Activated CD4-positive, alpha-beta T cell treated with anti-CD3 and anti-CD28 coated beads for 36 hours (primary cell): Measurements from ENCODE around the gene RPL9. TPM values are rescaled to one million over a fixed set of nuclear protein-coding genes. Genes with fewer than 3 reads are reported as not detected.
A peak's percentile ranks its signal among the peaks of the same experiment; 100 is the strongest.
"Not testable (repeated sequence)": the region's sequence is repeated elsewhere in the genome, so short reads cannot be mapped to it uniquely, and the experiment has no call there.

Source experiments
- ATAC-seq: fragments of 200-7000 bp; cut with Tn5 transposase; one replicate; pipeline ENCODE4 v1.10.0; 2021; ENCODE audit warnings: mild to moderate bottlenecking, moderate library complexity
- CTCF ChIA-PET: fragments of 350-600 bp; sonication (Branson Sonifier 250); formaldehyde crosslinking; loops from one replicate; lab custom pipeline; 2021; ENCODE audit warnings: antibody characterized with exemption; lab: Charles Lee
- POLR2A ChIA-PET: fragments of 350-600 bp; sonication (Branson Sonifier 250); formaldehyde crosslinking; loops from one replicate; lab custom pipeline; 2021; ENCODE audit warnings: antibody characterized with exemption, inconsistent platforms; lab: Charles Lee
- DNase-seq: peaks from one replicate; pipeline ENCODE4 v3.0.0-alpha.2; 2020
- H3K27ac Mint-ChIP-seq: one replicate; pipeline ENCODE4 v1.8.0; 2021; ENCODE audit warnings: mixed read lengths
- H3K27me3 Mint-ChIP-seq: one replicate; pipeline ENCODE4 v1.8.0; 2021; ENCODE audit warnings: mixed read lengths
- H3K36me3 Mint-ChIP-seq: one replicate; pipeline ENCODE4 v1.8.0; 2021; ENCODE audit warnings: low read depth, mixed read lengths
- H3K4me1 Mint-ChIP-seq: one replicate; pipeline ENCODE4 v1.8.0; 2021; ENCODE audit warnings: mixed read lengths
- H3K4me3 Mint-ChIP-seq: one replicate; pipeline ENCODE4 v1.8.0; 2021; ENCODE audit warnings: mild to moderate bottlenecking, moderate library complexity, mixed read lengths
- H3K9me3 Mint-ChIP-seq: one replicate; pipeline ENCODE4 v1.8.0; 2021; ENCODE audit warnings: low read depth, mixed read lengths
- intact Hi-C, 2 experiments: fragments of 100-400 bp; cut with DNase I in 1 of 2; cut with micrococcal nuclease in 1 of 2; formaldehyde crosslinking; loops; one replicate each; pipeline versions ENCODE4 v1.14.2 to v1.15.1; 2022 to 2024; cut with DNase I, micrococcal nuclease
- total RNA-seq, 2 experiments: library from RNA; stranded (reverse); gene quantifications; one replicate each; pipeline ENCODE4 v1.2.3, GENCODE V29; 2021

Gene RPL9
- total RNA-seq, 2 experiments from 2014 or later, result 1,442 to 2,369 TPM

- intact Hi-C loops, result loop anchor here (5.0 to 10.0 kb wide), 2 partner anchors 160 to 542 kb away; no protein-coding TSS in a partner anchor
- Mint-ChIP-seq H3K36me3 (peaks cover 35% of the 10 kb centered on the region), H3K4me1 (peaks cover 25% of the 10 kb centered on the region), H3K9me3 (no peaks in the 10 kb centered on the region), H3K4me3 (peak overlapping the region; percentile 21), H3K27me3 (no peaks in the 10 kb centered on the region), H3K27ac (no peak overlapping the region)
- ATAC-seq (peak; percentile 81), DNase-seq (peak; percentile 76)
- ChIA-PET CTCF (interaction anchor here (1.0 to 3.2 kb wide), 4 partner anchors 9 to 22 kb away, joined by 3 to 10 read pairs (median 8); partner anchors contain the start of genes LIAS and RPL9), POLR2A (interaction anchor here (0.8 kb wide), 2 partner anchors 12 to 93 kb away, joined by 3 read pairs; partner anchors contain the start of genes LIAS and RPL9)
Observed at GRCh38 chr4:39446842-39447573, 11.7 kb downstream of the RPL9 start.

GRCh38 chr4:39446483-39446841 is 12.3 kb downstream of the RPL9 start:
- Mint-ChIP-seq H3K36me3 (peaks cover 30% of the 10 kb centered on the region), H3K27ac (no peak overlapping the region), H3K4me3 (no peak overlapping the region), H3K9me3 (no peaks in the 10 kb centered on the region), H3K27me3 (no peaks in the 10 kb centered on the region), H3K4me1 (peaks cover 22% of the 10 kb centered on the region)
- no peak for DNase-seq
- CTCF ChIA-PET, result interaction anchor here (1.0 to 3.2 kb wide), 3 partner anchors 9 to 12 kb away, joined by 3 to 10 read pairs (median 8); partner anchors contain the start of genes LIAS and RPL9
- intact Hi-C loops, result loop anchor here (5.0 to 10.0 kb wide), 2 partner anchors 159 to 542 kb away; no protein-coding TSS in a partner anchor
- no peak for ATAC-seq
- POLR2A ChIA-PET, result interaction anchor here (0.8 kb wide), 1 partner anchor 93 kb away, joined by 3 read pairs; no protein-coding TSS in a partner anchor

GRCh38 chr4:39442998-39443397 is 15.7 kb downstream of the RPL9 start:
- peaks cover 8% of the 10 kb centered on the region for H3K36me3 Mint-ChIP-seq
- DNase-seq (peak; percentile 16), ATAC-seq (peak; percentile 57)
- no peaks in the 10 kb centered on the region for H3K9me3 Mint-ChIP-seq
- ChIA-PET POLR2A (no interaction called here), CTCF (no interaction called here)
- H3K27me3 Mint-ChIP-seq, result no peaks in the 10 kb centered on the region
- H3K4me1 Mint-ChIP-seq, result peaks cover 18% of the 10 kb centered on the region
- no peak overlapping the region for H3K27ac Mint-ChIP-seq
- intact Hi-C loops, result loop anchor here in 1 of 2 experiments (10.0 kb wide), 1 partner anchor 538 kb away; no protein-coding TSS in a partner anchor
- H3K4me3 Mint-ChIP-seq, result no peak overlapping the region

DNA sequence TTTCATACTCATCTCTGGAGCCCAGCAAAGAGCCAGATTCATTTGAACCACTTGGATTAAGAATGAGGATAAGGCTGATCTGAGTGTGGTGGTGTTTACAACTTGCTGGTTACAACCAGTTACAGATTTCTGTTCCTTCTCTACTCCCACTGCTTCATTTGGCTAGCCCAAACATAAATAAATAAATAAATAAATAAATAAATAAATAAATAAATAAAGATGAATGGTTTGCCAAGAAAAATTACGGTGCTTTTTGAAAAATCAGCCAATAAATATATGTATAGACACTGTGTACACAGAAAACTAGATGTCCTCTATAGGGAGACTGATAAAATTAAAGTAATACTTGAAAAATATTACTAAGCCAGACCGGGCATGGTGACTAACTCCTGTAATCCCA is 17.1 kb downstream of the RPL9 start:
- CTCF ChIA-PET, result no interaction called here
- DNase-seq (no peak), ATAC-seq (peak; percentile 30)
- H3K4me3 Mint-ChIP-seq, result no peak overlapping the region
- no peaks in the 10 kb centered on the region for H3K36me3 Mint-ChIP-seq
- intact Hi-C loops, result loop anchor here in 1 of 2 experiments (10.0 kb wide), 1 partner anchor 537 kb away; no protein-coding TSS in a partner anchor
- POLR2A ChIA-PET, result no interaction called here
- H3K9me3 Mint-ChIP-seq, result no peaks in the 10 kb centered on the region
- peaks cover 8% of the 10 kb centered on the region for H3K4me1 Mint-ChIP-seq
- no peaks in the 10 kb centered on the region for H3K27me3 Mint-ChIP-seq
- no peak overlapping the region for H3K27ac Mint-ChIP-seq

GRCh38 chr4:39435659-39436563 is 22.8 kb downstream of the RPL9 start:
- Mint-ChIP-seq H3K4me3 (no peak overlapping the region), H3K36me3 (no peaks in the 10 kb centered on the region), H3K27me3 (no peaks in the 10 kb centered on the region), H3K4me1 (no peaks in the 10 kb centered on the region), H3K9me3 (no peaks in the 10 kb centered on the region), H3K27ac (no peak overlapping the region)
- ATAC-seq (no peak), DNase-seq (no peak)
- intact Hi-C loops, result no loop called here
- ChIA-PET CTCF (no interaction called here), POLR2A (interaction anchor here (0.6 kb wide), 1 partner anchor 91 kb away, joined by 3 read pairs; no protein-coding TSS in a partner anchor)

DNA sequence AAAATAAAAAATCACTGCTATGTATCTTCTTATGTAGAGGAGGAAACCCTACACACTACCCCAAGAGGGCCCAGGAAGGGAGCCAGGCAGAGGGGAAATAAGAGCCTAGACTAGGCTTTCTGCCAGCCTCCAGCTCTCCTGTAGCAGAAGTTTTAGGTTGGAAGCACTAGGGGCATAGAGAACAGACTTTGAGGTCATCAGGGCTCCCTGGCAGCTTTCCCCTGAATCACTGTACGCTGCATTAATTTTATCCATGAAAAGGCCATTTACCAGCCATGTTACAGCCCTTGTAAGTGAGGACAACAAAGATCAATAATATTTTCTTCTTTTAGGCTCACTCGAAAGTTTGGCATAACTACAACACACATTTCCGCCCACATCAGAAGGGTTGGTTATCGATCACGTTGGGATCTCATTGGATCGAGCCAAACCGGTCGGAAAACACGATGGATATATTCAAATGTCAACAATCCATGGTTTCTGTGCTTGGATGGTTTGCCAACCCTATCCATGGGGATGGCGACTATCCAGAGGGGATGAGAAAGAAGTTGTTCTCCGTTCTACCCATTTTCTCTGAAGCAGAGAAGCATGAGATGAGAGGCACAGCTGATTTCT is 24.7 kb downstream of the RPL9 start:
- no peaks in the 10 kb centered on the region for H3K4me1 Mint-ChIP-seq
- no peak overlapping the region for H3K4me3 Mint-ChIP-seq
- no peaks in the 10 kb centered on the region for H3K36me3 Mint-ChIP-seq
- DNase-seq (no peak), ATAC-seq (no peak)
- CTCF ChIA-PET, result no interaction called here
- intact Hi-C loops, result no loop called here
- H3K27me3 Mint-ChIP-seq, result no peaks in the 10 kb centered on the region
- no peak overlapping the region for H3K27ac Mint-ChIP-seq
- POLR2A ChIA-PET, result no interaction called here
- H3K9me3 Mint-ChIP-seq, result no peaks in the 10 kb centered on the region

DNA sequence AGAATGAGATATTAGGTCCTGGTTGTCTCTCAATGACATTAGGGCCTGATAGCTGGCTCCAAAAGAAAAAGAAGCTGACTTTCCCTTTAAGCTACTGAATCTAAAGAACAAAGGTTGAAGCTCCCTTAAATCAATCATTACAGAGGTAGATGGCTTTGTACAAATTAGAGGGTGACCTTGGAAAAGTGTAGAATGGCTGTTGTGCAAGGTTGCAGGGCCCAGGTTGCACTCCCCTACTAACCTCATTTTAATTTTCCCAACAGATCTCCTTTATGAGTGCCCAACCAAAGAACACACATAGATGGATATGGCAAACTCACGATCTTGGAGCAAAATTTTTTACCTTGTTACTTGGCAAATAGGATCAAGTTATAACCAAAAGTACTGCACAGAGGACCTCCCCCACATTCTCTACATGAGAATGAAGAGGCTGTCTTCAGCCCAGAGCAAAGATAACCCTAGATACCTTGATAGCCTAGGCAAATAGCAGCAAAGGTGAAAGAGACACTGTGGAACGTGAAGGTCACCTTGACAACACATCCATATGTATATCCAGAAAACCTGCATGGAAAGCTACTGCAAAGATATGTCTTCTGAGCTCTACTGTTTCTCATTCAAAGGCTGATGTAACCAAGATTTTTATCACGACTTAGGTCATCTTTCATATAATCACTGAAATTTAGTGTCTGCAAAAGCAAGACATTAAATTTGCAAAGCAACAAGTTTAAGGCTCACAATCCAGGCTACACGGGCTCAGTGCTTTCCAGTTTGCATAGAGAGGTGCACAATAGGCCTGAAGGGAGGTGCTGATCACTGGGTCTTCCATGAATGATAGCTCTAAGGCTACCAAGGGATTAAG is 29.0 kb downstream of the RPL9 start:
- no peak for DNase-seq
- intact Hi-C loops, result no loop called here
- H3K27me3 Mint-ChIP-seq, result no peaks in the 10 kb centered on the region
- no peaks in the 10 kb centered on the region for H3K4me1 Mint-ChIP-seq
- H3K27ac Mint-ChIP-seq, result no peak overlapping the region
- no peaks in the 10 kb centered on the region for H3K9me3 Mint-ChIP-seq
- H3K36me3 Mint-ChIP-seq, result no peaks in the 10 kb centered on the region
- ATAC-seq, result no peak
- no peak overlapping the region for H3K4me3 Mint-ChIP-seq
- ChIA-PET CTCF (interaction anchor here (0.7 to 0.8 kb wide), 2 partner anchors 12 to 109 kb away, joined by 3 read pairs; no protein-coding TSS in a partner anchor), POLR2A (no interaction called here)

GRCh38 chr4:39427520-39428114 is 31.1 kb downstream of the RPL9 start:
- CTCF ChIA-PET, result interaction anchor here (0.6 to 1.2 kb wide), 4 partner anchors 172 to 210 kb away, joined by 3 to 4 read pairs (median 3); no protein-coding TSS in a partner anchor
- Mint-ChIP-seq H3K36me3 (no peaks in the 10 kb centered on the region), H3K27ac (no peak overlapping the region), H3K9me3 (no peaks in the 10 kb centered on the region), H3K4me1 (no peaks in the 10 kb centered on the region), H3K27me3 (no peaks in the 10 kb centered on the region), H3K4me3 (no peak overlapping the region)
- POLR2A ChIA-PET, result interaction anchor here (0.7 kb wide), 1 partner anchor 1188 kb away, joined by 3 read pairs; no protein-coding TSS in a partner anchor
- DNase-seq (no peak), ATAC-seq (no peak)
- intact Hi-C loops, result no loop called here

DNA sequence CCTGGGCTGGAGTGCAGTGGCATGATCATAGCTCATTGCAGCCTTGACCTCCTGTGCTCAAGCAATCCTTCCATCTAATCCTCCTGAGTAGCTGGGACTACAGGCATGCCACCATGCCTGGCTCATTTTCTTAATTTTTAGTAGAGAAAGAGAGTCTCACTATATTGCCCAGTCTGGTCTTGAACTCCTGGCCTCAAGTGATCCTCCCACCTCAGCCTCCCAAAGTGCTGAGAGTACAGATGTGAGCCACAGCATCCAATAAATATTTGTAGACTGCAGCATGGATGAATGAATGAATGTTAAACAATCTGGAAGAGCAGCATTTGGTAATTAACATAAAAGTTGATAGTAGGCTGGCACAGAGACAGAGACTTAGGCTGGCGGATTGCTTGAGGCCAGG is 32.0 kb downstream of the RPL9 start:
- intact Hi-C loops, result no loop called here
- Mint-ChIP-seq H3K27me3 (no peaks in the 10 kb centered on the region), H3K9me3 (no peaks in the 10 kb centered on the region), H3K36me3 (no peaks in the 10 kb centered on the region), H3K4me1 (no peaks in the 10 kb centered on the region), H3K4me3 (no peak overlapping the region), H3K27ac (no peak overlapping the region)
- ChIA-PET CTCF (no interaction called here), POLR2A (no interaction called here)
- no peak for DNase-seq
- ATAC-seq, result no peak

- H3K9me3 Mint-ChIP-seq, ATAC-seq, POLR2A ChIA-PET, H3K36me3 Mint-ChIP-seq, H3K4me1 Mint-ChIP-seq, DNase-seq, H3K27ac Mint-ChIP-seq, H3K4me3 Mint-ChIP-seq, H3K27me3 Mint-ChIP-seq, intact Hi-C loops, CTCF ChIA-PET: not testable (repeated sequence)
Observed at GRCh38 chr4:39425297-39425696, 33.4 kb downstream of the RPL9 start.
